Esophagus muscularis mucosa (tissue), 4 donors: Measurements from ENCODE around the gene NELFCD. TPM values are rescaled to one million over a fixed set of nuclear protein-coding genes. Genes with fewer than 3 reads are reported as not detected.

Experiments
- DNase-seq: peaks from one replicate; pipeline ENCODE4 v3.0.0-alpha.2; 2017; ENCODE audit errors: extremely low spot score
- H3K27ac ChIP-seq, 4 donors: fragments of 200-600 bp; sonication (generic); replicated peaks in 1 of 4; 1 replicate in 3 of 4; 2 replicates in 1 of 4; pipeline ENCODE4 v1.5.1; 2016 to 2019; ENCODE audit warnings: mild to moderate bottlenecking in 1 of 4
- H3K27me3 ChIP-seq, 4 donors: fragments of 200-600 bp; sonication (generic); one replicate each; pipeline versions ENCODE4 v1.5.1 to v1.6.0; 2016 to 2019
- H3K36me3 ChIP-seq, 4 donors: fragments of 200-600 bp; sonication (generic); one replicate each; pipeline ENCODE4 v1.5.1; 2016 to 2019
- H3K4me1 ChIP-seq, 4 donors: fragments of 200-600 bp; sonication (generic); one replicate each; pipeline ENCODE4 v1.5.1; 2016 to 2019
- H3K4me3 ChIP-seq, 4 donors: fragments of 200-600 bp; sonication (generic); 1 replicate in 2 of 4; 2 replicates in 2 of 4; pipeline ENCODE4 v1.5.1; 2016 to 2019; ENCODE audit warnings: mild to moderate bottlenecking in 4 of 4, moderate library complexity in 1 of 4
- H3K9me3 ChIP-seq, 4 donors: fragments of 200-600 bp; sonication (generic); 1 replicate in 3 of 4; 2 replicates in 1 of 4; pipeline ENCODE4 v1.5.1; 2016 to 2019
- EP300 ChIP-seq: sonication (generic); formaldehyde crosslinking; IDR thresholded peaks from one replicate; pipeline ENCODE4 v1.6.1; 2017; ENCODE audit warnings: antibody characterized with exemption
- POLR2A ChIP-seq: fragments of 450-650 bp; IDR thresholded peaks from one replicate; pipeline ENCODE4 v1.6.1; 2017; ENCODE audit warnings: antibody characterized with exemption, moderate library complexity, mild to moderate bottlenecking, low read depth
- POLR2AphosphoS5 ChIP-seq, 2 donors: sonication (generic); formaldehyde crosslinking; IDR thresholded peaks; one replicate each; pipeline ENCODE4 v1.6.1; 2017; ENCODE audit warnings: antibody characterized with exemption in 2 of 2
- WGBS: methylation state at CpG from one replicate; pipeline ENCODE4 v1.1.5; 2018; 5-methylcytosine and 5-hydroxymethylcytosine counted together
- intact Hi-C: fragments of 100-400 bp; cut with DNase I; formaldehyde crosslinking; loops from one replicate; pipeline ENCODE4 v1.15.1; 2023
- total RNA-seq, 4 donors: library from RNA; depleted of rRNA; stranded (reverse); fragments of >200 nt; gene quantifications; one replicate each; pipeline versions ENCODE4 v1.1.0 to v1.2.1, GENCODE V29; 2016
- TF ChIP-seq, protein P1 (sequence below), 3 experiments: fragments of 200-600 bp in 2 of 3; fragments of 450-650 bp in 1 of 3; sonication (generic) in 2 of 3; IDR thresholded peaks; one replicate each; pipeline ENCODE4 v1.5.1; 2017 to 2019; ENCODE audit warnings: antibody characterized with exemption in 3 of 3, mild to moderate bottlenecking in 2 of 3, moderate library complexity in 1 of 3

NELFCD gene
- total RNA-seq, 4 donors from 2014 or later, result 30.5 to 41.5 (median 34.9) TPM

DNA sequence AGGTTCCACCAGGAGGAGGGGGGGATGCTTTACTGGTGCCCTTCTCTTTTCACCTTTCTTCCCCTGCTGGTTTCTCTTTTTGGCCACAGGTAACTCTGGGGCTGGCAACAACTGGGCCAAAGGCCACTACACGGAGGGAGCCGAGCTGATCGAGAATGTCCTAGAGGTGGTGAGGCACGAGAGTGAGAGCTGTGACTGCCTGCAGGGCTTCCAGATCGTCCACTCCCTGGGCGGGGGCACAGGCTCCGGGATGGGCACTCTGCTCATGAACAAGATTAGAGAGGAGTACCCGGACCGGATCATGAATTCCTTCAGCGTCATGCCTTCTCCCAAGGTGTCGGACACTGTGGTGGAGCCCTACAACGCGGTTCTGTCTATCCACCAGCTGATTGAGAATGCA, 42.6 kb downstream of the NELFCD start:
- intact Hi-C loops, result no loop called here
- WGBS, result 91% methylated on average over 7 of the region's 13 CpGs

DNA sequence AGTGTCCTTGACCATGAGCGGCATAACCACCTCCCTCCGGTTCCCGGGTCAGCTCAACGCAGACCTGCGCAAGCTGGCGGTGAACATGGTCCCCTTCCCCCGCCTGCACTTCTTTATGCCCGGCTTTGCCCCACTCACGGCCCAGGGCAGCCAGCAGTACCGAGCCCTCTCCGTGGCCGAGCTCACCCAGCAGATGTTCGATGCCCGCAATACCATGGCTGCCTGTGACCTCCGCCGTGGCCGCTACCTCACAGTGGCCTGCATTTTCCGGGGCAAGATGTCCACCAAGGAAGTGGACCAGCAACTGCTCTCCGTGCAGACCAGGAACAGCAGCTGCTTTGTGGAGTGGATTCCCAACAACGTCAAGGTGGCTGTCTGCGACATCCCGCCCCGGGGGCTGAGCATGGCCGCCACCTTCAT, 43.1 kb downstream of the NELFCD start:
- Histone ChIP-seq H3K4me3 (no peak overlapping the region), H3K9me3 (no peaks in the 10 kb centered on the region), H3K36me3 (peaks cover 21 to 72% (median 55%) of the 10 kb centered on the region in 4 donors), H3K27me3 (no peaks in the 10 kb centered on the region), H3K4me1 (peaks cover 16 to 38% (median 31%) of the 10 kb centered on the region in 4 donors), H3K27ac (no peak overlapping the region)
- TF ChIP-seq POLR2AphosphoS5 (IDR thresholded peaks at IDR 0.05) (no peak), EP300 (no peak), POLR2A (no peak)
- TF ChIP-seq, protein P1, sequence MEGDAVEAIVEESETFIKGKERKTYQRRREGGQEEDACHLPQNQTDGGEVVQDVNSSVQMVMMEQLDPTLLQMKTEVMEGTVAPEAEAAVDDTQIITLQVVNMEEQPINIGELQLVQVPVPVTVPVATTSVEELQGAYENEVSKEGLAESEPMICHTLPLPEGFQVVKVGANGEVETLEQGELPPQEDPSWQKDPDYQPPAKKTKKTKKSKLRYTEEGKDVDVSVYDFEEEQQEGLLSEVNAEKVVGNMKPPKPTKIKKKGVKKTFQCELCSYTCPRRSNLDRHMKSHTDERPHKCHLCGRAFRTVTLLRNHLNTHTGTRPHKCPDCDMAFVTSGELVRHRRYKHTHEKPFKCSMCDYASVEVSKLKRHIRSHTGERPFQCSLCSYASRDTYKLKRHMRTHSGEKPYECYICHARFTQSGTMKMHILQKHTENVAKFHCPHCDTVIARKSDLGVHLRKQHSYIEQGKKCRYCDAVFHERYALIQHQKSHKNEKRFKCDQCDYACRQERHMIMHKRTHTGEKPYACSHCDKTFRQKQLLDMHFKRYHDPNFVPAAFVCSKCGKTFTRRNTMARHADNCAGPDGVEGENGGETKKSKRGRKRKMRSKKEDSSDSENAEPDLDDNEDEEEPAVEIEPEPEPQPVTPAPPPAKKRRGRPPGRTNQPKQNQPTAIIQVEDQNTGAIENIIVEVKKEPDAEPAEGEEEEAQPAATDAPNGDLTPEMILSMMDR (IDR thresholded peaks at IDR 0.05), result no peak
- intact Hi-C loops, result no loop called here
- 95% methylated on average over 19 of the region's 24 CpGs for WGBS
- no peak for DNase-seq

More for the DNA sequence above, 42.6 kb downstream of the NELFCD start:
- H3K27ac ChIP-seq, result no peak overlapping the region
- H3K9me3 ChIP-seq, result no peaks in the 10 kb centered on the region
- no peaks in the 10 kb centered on the region for H3K27me3 ChIP-seq
- no peak for DNase-seq
- H3K36me3 ChIP-seq, result peaks cover 21 to 67% (median 52%) of the 10 kb centered on the region in 4 donors
- peaks cover 11 to 33% (median 26%) of the 10 kb centered on the region in 4 donors for H3K4me1 ChIP-seq
- TF ChIP-seq, protein P1 (IDR thresholded peaks at IDR 0.05), result no peak
- TF ChIP-seq POLR2A (no peak), EP300 (no peak), POLR2AphosphoS5 (IDR thresholded peaks at IDR 0.05) (no peak)
- H3K4me3 ChIP-seq, result no peak overlapping the region

DNA sequence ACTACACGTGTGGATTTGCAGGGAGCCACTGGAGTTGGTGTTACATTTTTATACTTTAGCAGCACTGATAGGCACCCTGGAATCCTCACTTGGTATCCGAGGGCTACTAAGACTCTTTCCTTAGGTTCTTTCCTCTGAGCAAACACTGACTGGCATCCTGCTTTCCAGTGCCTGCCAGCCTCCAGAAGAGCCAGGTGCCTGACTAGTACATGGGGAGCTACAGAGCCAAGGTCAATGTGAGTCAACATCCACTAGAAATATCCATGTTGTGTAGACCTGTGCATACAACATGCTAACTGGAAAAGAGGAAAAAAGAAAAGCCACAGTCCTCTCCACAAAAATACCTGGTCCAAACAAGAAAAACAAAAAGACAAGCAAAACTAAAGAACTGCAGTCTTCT, 44.0 kb downstream of the NELFCD start:
- 86% methylated on average over 2 of the region's 2 CpGs for WGBS
- Histone ChIP-seq H3K27ac (no peak overlapping the region), H3K36me3 (peaks cover 27 to 81% (median 62%) of the 10 kb centered on the region in 4 donors), H3K4me1 (peaks cover 26 to 48% (median 41%) of the 10 kb centered on the region in 4 donors), H3K9me3 (no peaks in the 10 kb centered on the region), H3K27me3 (no peaks in the 10 kb centered on the region), H3K4me3 (no peak overlapping the region)
- no peak for DNase-seq
- intact Hi-C loops, result no loop called here
- TF ChIP-seq, protein P1 (IDR thresholded peaks at IDR 0.05), result no peak
- TF ChIP-seq POLR2AphosphoS5 (IDR thresholded peaks at IDR 0.05) (no peak), POLR2A (no peak), EP300 (no peak)

DNA sequence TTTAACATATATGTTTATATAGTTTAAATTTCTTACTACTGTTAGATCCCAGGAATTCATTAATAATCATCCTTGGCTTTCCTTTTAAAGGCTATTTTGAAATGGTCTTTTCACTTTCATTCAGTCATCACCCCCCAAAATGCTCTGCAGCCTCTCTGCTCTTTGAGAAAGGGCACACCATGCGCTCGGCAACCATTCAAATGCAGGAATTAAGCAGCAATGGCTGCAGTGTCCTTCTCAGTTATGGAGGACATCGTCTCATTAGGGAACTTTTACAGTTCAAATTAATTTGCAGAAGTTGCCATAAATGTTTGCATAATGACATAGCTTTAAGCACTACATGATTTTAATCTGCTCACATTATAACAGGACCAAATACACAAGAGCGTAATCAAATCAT, 44.5 kb downstream of the NELFCD start:
- no peak overlapping the region for H3K27ac ChIP-seq
- peaks cover 30 to 52% (median 45%) of the 10 kb centered on the region in 4 donors for H3K4me1 ChIP-seq
- H3K36me3 ChIP-seq, result peaks cover 28 to 83% (median 65%) of the 10 kb centered on the region in 4 donors
- H3K27me3 ChIP-seq, result no peaks in the 10 kb centered on the region
- intact Hi-C loops, result no loop called here
- no peaks in the 10 kb centered on the region for H3K9me3 ChIP-seq
- no peak for TF ChIP-seq POLR2AphosphoS5 (IDR thresholded peaks at IDR 0.05)
- TF ChIP-seq POLR2A, result no peak
- TF ChIP-seq, protein P1 (IDR thresholded peaks at IDR 0.05), result no peak
- TF ChIP-seq EP300, result no peak
- DNase-seq, result no peak
- H3K4me3 ChIP-seq, result no peak overlapping the region
- 89% methylated on average over 4 of the region's 4 CpGs for WGBS
